Choroid plexus epithelial cell (primary cell): ENCODE data around the gene AP1B1.
A peak's percentile ranks its signal among the peaks of the same experiment; 100 is the strongest.

ENCODE experiments used
- DNase-seq: peaks from one replicate; pipeline ENCODE4 v3.0.0-alpha.2; 2010; ENCODE audit warnings: low read depth
- H3K4me3 ChIP-seq: 2 replicates; pipeline ENCODE4 v1.5.1; 2011; ENCODE audit warnings: low read depth, mild to moderate bottlenecking, control low read depth, low read length, moderate library complexity
- CTCF ChIP-seq: conservative IDR thresholded peaks from 2 replicates; pipeline ENCODE4 v1.5.1; 2011; ENCODE audit warnings: low read depth, mild to moderate bottlenecking, control low read depth, inconsistent platforms, low read length, moderate library complexity

Gene AP1B1

GRCh38 chr22:29323641-29324040 is 64.7 kb downstream of the AP1B1 start:
- no peak for DNase-seq
- no peak overlapping the region for H3K4me3 ChIP-seq
- no peak for TF ChIP-seq CTCF

GRCh38 chr22:29320546-29320945 is 67.8 kb downstream of the AP1B1 start:
- DNase-seq: no peak
- H3K4me3 ChIP-seq: no peak overlapping the region
- peak; percentile 49 for TF ChIP-seq CTCF

- H3K4me3 ChIP-seq: no peak overlapping the region
- TF ChIP-seq CTCF: no peak
- DNase-seq: no peak
Observed at GRCh38 chr22:29319072-29319471, 69.3 kb downstream of the AP1B1 start.

- no peak for TF ChIP-seq CTCF
- no peak for DNase-seq
- no peak overlapping the region for H3K4me3 ChIP-seq
Observed at GRCh38 chr22:29317827-29318454, 70.4 kb downstream of the AP1B1 start.

- no peak for DNase-seq
- no peak for TF ChIP-seq CTCF
- no peak overlapping the region for H3K4me3 ChIP-seq
Observed at GRCh38 chr22:29316141-29316828, 72.1 kb downstream of the AP1B1 start.

- TF ChIP-seq CTCF: no peak
- DNase-seq: no peak
- H3K4me3 ChIP-seq: peak within 1 kb of the TSS; percentile 26
Observed at GRCh38 chr22:29315286-29316140, 72.9 kb downstream of the AP1B1 start, which contains the start of gene RASL10A. RASL10A (minus strand) TSS chr22:29315697; CDS start chr22:29315246, 451 bp downstream.
